ENCODE measurements around the gene EMC1. TPM values are rescaled to one million over a fixed set of nuclear protein-coding genes. Genes with fewer than 3 reads are reported as not detected.
A peak's percentile ranks its signal among the peaks of the same experiment; 100 is the strongest.
"Not testable (repeated sequence)": the region's sequence is repeated elsewhere in the genome, so short reads cannot be mapped to it uniquely, and the experiment has no call there.

Gene EMC1
- total RNA-seq, 2 donors from 2014 or later: 42.1 to 86.2 TPM

DNA sequence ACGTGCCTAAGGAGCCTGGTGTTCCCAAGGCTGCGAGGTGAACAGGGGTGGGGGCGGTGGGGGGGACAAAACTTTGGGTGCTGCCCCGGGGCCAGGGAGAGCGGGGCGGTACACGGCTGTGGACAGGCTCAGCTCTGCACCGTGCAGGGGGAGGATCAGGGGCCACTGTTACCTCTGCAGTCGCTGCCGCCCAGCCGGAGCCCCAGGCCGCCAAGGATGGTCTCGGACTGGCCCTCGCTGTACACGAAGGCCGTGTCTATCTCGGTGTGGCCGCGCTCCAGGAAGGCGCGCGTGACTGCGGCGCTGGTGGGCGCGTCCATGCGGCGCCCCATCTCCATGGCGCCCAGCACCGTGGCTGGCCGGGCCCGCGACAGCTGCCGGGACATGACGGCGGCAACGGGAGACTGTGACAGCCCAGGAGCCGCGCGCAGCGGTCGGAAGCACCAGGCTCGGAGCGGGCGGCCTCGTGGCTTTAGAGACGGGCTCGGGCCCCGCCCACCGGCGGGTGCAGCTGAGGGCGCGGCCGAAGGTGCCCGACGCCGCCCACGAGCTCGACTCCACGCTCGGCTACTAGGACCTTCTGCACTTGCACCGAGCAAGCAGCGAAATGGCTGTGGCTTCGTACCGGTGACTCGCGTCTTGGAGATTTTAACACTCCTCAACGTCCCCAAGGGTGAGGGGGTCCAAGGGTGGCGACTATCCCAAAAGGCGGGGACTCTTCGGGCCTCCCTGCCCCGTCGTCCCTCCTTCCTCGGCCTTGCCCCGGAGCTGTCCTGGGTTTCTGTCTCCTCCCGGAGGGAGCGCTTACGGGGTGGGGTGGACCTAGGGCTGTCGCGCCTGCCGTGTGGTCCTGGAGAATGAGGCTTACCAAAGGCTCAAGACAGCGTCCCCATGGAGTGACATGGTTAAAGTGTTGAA lies 37.3 kb upstream of the EMC1 start, which contains the start of gene AKR7A3:
Gene AKR7A3 (minus strand): TSS at position 447 of the 918 bp plus-strand sequence. CDS start 61 bp downstream, at position 386.
- H3K4me1 ChIP-seq (replicated peaks); H3K9me3 ChIP-seq; H3K36me3 ChIP-seq; H3K27ac ChIP-seq; intact Hi-C loops (cut with DNase I); H3K27me3 ChIP-seq (replicated peaks; ENCODE audit: insufficient read depth): not testable (repeated sequence)
- H3K4me3 ChIP-seq: peak within 1 kb of the TSS; percentile 25 to 37
- peak; percentile 22 for TF ChIP-seq POLR2A (IDR thresholded peaks at IDR 0.05)
- WGBS: 32% methylated on average over 28 of the region's 82 CpGs
- peak; percentile 26 for DNase-seq (ENCODE audit: low spot score)

DNA sequence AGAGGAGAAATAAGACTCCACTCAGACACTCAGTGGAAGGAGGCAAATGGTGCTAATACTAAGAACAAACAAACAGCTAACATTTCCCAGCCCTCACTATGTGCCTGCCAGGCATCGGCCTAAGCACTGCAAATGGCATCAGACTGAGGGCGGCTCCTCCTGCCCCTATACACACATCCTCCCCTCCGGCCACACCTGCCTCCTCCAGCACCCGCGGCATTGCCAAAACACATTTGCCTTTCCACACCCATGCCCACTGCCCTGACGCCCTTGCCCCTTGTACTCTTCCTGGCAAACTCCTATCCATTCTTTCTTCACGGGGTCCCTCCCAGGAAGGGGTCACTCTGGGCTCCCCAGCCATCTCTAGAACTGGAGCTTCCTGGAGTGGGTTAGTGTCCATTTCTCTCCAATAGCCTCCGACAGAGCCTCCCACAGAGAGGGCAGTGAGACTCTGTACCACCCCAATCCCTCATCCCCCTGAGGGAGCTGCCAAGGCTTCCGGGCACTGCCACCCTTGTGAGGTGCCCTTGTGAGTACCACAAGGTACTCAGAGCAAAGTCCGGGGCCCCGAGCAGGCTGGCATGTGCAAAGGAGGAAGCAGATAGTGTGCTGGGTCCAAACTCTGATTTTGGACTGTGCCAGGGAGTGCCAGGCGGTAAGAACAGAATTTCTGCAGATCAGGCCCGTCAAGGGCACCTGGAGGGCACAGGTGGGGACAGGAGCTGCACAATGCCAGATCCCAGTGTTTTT lies 36.3 kb upstream of the EMC1 start:
- H3K4me3 ChIP-seq: no peak overlapping the region
- WGBS: 93% methylated on average over 13 of the region's 13 CpGs
- H3K9me3 ChIP-seq: no peaks in the 10 kb centered on the region
- H3K4me1 ChIP-seq (replicated peaks): no peaks in the 10 kb centered on the region
- TF ChIP-seq, protein P1, sequence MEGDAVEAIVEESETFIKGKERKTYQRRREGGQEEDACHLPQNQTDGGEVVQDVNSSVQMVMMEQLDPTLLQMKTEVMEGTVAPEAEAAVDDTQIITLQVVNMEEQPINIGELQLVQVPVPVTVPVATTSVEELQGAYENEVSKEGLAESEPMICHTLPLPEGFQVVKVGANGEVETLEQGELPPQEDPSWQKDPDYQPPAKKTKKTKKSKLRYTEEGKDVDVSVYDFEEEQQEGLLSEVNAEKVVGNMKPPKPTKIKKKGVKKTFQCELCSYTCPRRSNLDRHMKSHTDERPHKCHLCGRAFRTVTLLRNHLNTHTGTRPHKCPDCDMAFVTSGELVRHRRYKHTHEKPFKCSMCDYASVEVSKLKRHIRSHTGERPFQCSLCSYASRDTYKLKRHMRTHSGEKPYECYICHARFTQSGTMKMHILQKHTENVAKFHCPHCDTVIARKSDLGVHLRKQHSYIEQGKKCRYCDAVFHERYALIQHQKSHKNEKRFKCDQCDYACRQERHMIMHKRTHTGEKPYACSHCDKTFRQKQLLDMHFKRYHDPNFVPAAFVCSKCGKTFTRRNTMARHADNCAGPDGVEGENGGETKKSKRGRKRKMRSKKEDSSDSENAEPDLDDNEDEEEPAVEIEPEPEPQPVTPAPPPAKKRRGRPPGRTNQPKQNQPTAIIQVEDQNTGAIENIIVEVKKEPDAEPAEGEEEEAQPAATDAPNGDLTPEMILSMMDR (IDR thresholded peaks at IDR 0.05): no peak
- no peak for TF ChIP-seq POLR2AphosphoS5 (IDR thresholded peaks at IDR 0.05)
- no peak for TF ChIP-seq POLR2A (IDR thresholded peaks at IDR 0.05)
- H3K27ac ChIP-seq: no peak overlapping the region
- intact Hi-C loops (cut with DNase I): no loop called here
- no peaks in the 10 kb centered on the region for H3K36me3 ChIP-seq
- DNase-seq (ENCODE audit: low spot score): no peak
- no peaks in the 10 kb centered on the region for H3K27me3 ChIP-seq (replicated peaks; ENCODE audit: insufficient read depth)

DNA sequence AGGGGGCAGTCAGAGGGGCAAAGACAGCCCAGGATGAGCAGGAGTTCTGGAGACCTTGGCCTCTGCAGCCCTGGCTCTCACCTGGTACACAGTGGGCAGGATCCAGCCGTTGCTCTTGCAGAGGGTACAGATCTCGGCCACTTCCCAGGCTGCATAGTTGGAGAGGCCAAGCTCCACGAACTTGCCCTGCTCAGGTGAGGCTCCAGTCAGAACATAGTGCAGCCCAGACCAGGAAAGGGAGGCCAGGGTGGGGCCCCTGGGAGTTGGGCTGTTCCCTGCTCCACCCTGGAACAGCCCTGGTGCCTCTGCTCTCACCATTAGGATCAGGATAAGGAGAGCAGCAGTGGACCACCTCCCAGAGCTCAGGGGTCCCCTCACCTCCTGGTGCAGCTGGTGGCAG lies 34.5 kb upstream of the EMC1 start:
- intact Hi-C loops (cut with DNase I); H3K4me1 ChIP-seq (replicated peaks); H3K27ac ChIP-seq; H3K9me3 ChIP-seq; DNase-seq (ENCODE audit: low spot score); H3K27me3 ChIP-seq (replicated peaks; ENCODE audit: insufficient read depth); H3K4me3 ChIP-seq; H3K36me3 ChIP-seq: not testable (repeated sequence)
- WGBS: 89% methylated on average over 3 of the region's 3 CpGs

DNA sequence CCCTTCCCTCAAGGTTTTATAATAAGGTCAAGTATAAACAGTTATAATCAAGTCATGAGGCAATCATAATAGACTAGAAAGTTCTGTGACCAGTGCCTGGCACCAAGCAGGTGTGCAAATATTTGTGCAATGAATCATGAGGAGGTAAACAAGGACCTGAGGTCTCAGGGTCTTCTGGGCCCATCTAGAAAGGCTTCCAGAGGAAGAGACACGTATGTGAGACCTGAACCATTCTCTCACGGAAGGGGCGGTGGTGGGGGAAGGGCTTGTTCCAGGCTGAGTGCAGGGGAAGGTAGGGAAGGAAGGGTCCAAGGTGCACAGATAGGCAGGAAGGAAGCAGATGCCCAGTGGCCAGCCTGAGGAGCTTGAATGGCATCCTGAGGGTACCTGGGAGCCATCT lies 34.0 kb upstream of the EMC1 start:
- DNase-seq (ENCODE audit: low spot score); H3K36me3 ChIP-seq; H3K4me3 ChIP-seq; H3K9me3 ChIP-seq; H3K4me1 ChIP-seq (replicated peaks); intact Hi-C loops (cut with DNase I); H3K27ac ChIP-seq; H3K27me3 ChIP-seq (replicated peaks; ENCODE audit: insufficient read depth): not testable (repeated sequence)
- WGBS: 88% methylated on average over 3 of the region's 3 CpGs

DNA sequence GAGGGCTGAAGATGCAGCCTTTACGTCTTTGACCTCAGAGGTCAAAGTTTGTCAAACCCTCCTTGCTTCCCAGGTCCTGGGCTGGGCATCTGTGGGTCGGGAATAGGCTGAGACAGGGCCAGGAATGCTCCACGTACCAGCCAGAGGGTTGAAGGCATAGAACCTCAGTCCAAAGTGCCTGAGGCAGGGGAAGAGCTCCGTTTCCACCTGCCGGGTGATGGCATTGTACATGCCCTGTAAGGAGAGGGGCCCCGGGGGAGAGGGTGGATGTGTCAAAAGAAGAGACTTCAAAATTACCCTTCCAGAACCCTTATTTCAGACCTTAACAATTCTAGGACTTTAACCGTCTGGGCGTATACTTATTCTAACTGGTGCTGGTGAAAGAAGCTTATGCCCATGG lies 33.6 kb upstream of the EMC1 start:
- DNase-seq (ENCODE audit: low spot score): no peak
- no peak overlapping the region for H3K27ac ChIP-seq
- intact Hi-C loops (cut with DNase I): no loop called here
- no peaks in the 10 kb centered on the region for H3K4me1 ChIP-seq (replicated peaks)
- no peaks in the 10 kb centered on the region for H3K9me3 ChIP-seq
- no peaks in the 10 kb centered on the region for H3K36me3 ChIP-seq
- no peaks in the 10 kb centered on the region for H3K27me3 ChIP-seq (replicated peaks; ENCODE audit: insufficient read depth)
- no peak for TF ChIP-seq POLR2A (IDR thresholded peaks at IDR 0.05)
- TF ChIP-seq, protein P1 (IDR thresholded peaks at IDR 0.05): no peak
- no peak for TF ChIP-seq POLR2AphosphoS5 (IDR thresholded peaks at IDR 0.05)
- WGBS: 78% methylated on average over 7 of the region's 8 CpGs
- H3K4me3 ChIP-seq: no peak overlapping the region

DNA sequence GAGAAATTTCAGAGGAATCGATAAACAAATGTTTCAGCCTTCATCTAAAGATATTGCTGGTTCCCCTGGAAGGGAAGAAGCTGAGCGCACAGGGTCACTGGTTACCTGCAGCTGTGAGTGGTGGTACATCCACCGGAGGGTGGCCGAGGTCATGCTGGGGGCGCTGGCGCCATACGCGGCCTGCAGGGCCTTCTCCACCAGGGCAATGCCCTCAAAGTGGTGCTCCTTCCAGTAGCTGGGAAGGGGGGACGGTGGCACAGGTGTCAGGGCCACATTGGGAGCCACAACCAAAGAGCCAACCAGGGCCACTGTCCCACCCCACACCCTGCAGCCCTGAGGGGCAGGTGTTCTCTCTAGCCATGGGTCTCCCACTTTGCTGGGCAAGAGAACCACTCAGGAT lies 32.6 kb upstream of the EMC1 start:
- TF ChIP-seq, protein P1 (IDR thresholded peaks at IDR 0.05): no peak
- no peak for TF ChIP-seq POLR2AphosphoS5 (IDR thresholded peaks at IDR 0.05)
- TF ChIP-seq POLR2A (IDR thresholded peaks at IDR 0.05): no peak
- DNase-seq (ENCODE audit: low spot score): no peak
- Histone ChIP-seq H3K36me3 (no peaks in the 10 kb centered on the region), H3K4me1 (replicated peaks) (no peaks in the 10 kb centered on the region), H3K27me3 (replicated peaks; ENCODE audit: insufficient read depth) (no peaks in the 10 kb centered on the region), H3K27ac (no peak overlapping the region), H3K4me3 (no peak overlapping the region), H3K9me3 (no peaks in the 10 kb centered on the region)
- 96% methylated on average over 9 of the region's 9 CpGs for WGBS
- intact Hi-C loops (cut with DNase I): no loop called here
